ENCODE results near the gene KRTCAP3.
"Not testable (repeated sequence)": the region's sequence is repeated elsewhere in the genome, so short reads cannot be mapped to it uniquely, and the experiment has no call there.

KRTCAP3 gene

GRCh38 chr2:27441958-27442919 is at the start of gene KRTCAP3:
Gene KRTCAP3 (plus strand): TSS chr2:27442381. CDS start chr2:27442413, 32 bp downstream.
- no peak for DNase-seq

- DNase-seq, result no peak
Observed at GRCh38 chr2:27393225-27393624, 49.0 kb upstream of the KRTCAP3 start.

GRCh38 chr2:27398962-27399361 is 43.2 kb upstream of the KRTCAP3 start:
- no peak for DNase-seq

- DNase-seq, result no peak
Observed at GRCh38 chr2:27400348-27401135, 41.6 kb upstream of the KRTCAP3 start.

- peak; percentile 67 for DNase-seq
Observed at GRCh38 chr2:27407798-27408491, 34.2 kb upstream of the KRTCAP3 start.

- DNase-seq, result no peak
Observed at GRCh38 chr2:27408601-27409320, 33.4 kb upstream of the KRTCAP3 start.

GRCh38 chr2:27409321-27410073 is 32.7 kb upstream of the KRTCAP3 start, which contains the start of gene PPM1G:
Gene PPM1G (minus strand): TSS chr2:27409591. CDS start chr2:27409422, 169 bp downstream.
- DNase-seq, result peak; percentile 85

- no peak for DNase-seq
Observed at GRCh38 chr2:27412419-27413152, 29.6 kb upstream of the KRTCAP3 start.

- no peak for DNase-seq
Observed at GRCh38 chr2:27416151-27416550, 26.0 kb upstream of the KRTCAP3 start.

- no peak for DNase-seq
Observed at GRCh38 chr2:27420996-27421395, 21.2 kb upstream of the KRTCAP3 start.

- DNase-seq, result no peak
Observed at GRCh38 chr2:27421660-27422250, 20.4 kb upstream of the KRTCAP3 start.

- DNase-seq, result no peak
Observed at GRCh38 chr2:27422958-27423357, 19.2 kb upstream of the KRTCAP3 start.

- DNase-seq, result not testable (repeated sequence)
Observed at GRCh38 chr2:27425039-27425438, 17.1 kb upstream of the KRTCAP3 start.

GRCh38 chr2:27427863-27428212 is 14.3 kb upstream of the KRTCAP3 start:
- no peak for DNase-seq

- DNase-seq, result peak; percentile 81
Observed at GRCh38 chr2:27428213-27428977, 13.8 kb upstream of the KRTCAP3 start, which contains the start of gene NRBP1. Gene NRBP1 (plus strand): TSS chr2:27428631. CDS start chr2:27433274, 4,643 bp downstream.

GRCh38 chr2:27428978-27429541 is 13.1 kb upstream of the KRTCAP3 start:
- no peak for DNase-seq

GRCh38 chr2:27431395-27431794 is 10.8 kb upstream of the KRTCAP3 start:
- DNase-seq, result no peak

- DNase-seq, result no peak
Observed at GRCh38 chr2:27435628-27436027, 6.6 kb upstream of the KRTCAP3 start.
